ENCODE data around the gene ST6GALNAC4. TPM values are rescaled to one million over a fixed set of nuclear protein-coding genes. Genes with fewer than 3 reads are reported as not detected.

The ST6GALNAC4 gene
- total and polyA plus RNA-seq, 10 of the 15 experiments (the other 5 are each of a cell fraction or from before 2014, with no cell fraction given) = 4.2 to 63.2 (median 35.2) TPM

GRCh38 chr9:127929625-127929979 is 12.8 kb upstream of the ST6GALNAC4 start:
- no peak overlapping the region for H3K4me2 ChIP-seq (ENCODE audit: control insufficient read depth, insufficient read depth)
- ATAC-seq = no peak

GRCh38 chr9:127928676-127929624 is 12.1 kb upstream of the ST6GALNAC4 start:
- no peak for FAIRE-seq
- Histone ChIP-seq H3K27ac (ENCODE audit: control insufficient read depth, insufficient read depth) (no peak overlapping the region), H3K4me2 (ENCODE audit: control insufficient read depth, insufficient read depth) (no peak overlapping the region), H3K4me3 (no peak overlapping the region), H3K79me2 (ENCODE audit: control insufficient read depth, insufficient read depth, low read length) (no peaks in the 10 kb centered on the region), H3K4me1 (ENCODE audit: control insufficient read depth, insufficient read depth, low read length) (peaks cover 21% of the 10 kb centered on the region), H2AFZ (ENCODE audit: control insufficient read depth, low read depth, low read length) (no peak overlapping the region), H3K27me3 (replicated peaks in 1 of 2; ENCODE audit: control insufficient read depth in 2 of 2, insufficient read depth in 2 of 2, low read length in 1 of 2) (peaks cover 2 to 4% of the 10 kb centered on the region in 2 experiments; a peak in 3 of 4 replicates), H3K9me3 (replicated peaks; ENCODE audit: control insufficient read depth, insufficient read depth, low read length) (no peaks in the 10 kb centered on the region), H3K36me3 (ENCODE audit: control insufficient read depth in 2 of 2, insufficient read depth in 2 of 2, low read length in 1 of 2) (no peaks in the 10 kb centered on the region), H4K20me1 (ENCODE audit: control insufficient read depth, insufficient read depth) (peaks cover 2% of the 10 kb centered on the region; the same call in 1 of the 2 replicates), H3K9ac (ENCODE audit: control insufficient read depth, insufficient read depth, low read length) (no peak overlapping the region)
- CTCF ChIA-PET = interaction anchor here (0.5 to 1.2 kb wide), 5 partner anchors 18 to 1103 kb away, joined by 3 to 4 read pairs (median 3); partner anchors contain the start of gene TOR2A
- intact Hi-C loops (cut with micrococcal nuclease; ENCODE audit: unreplicated experiment) = no loop called here
- no peak for TF ChIP-seq TAF1 (IDR thresholded peaks at IDR 0.05; ENCODE audit: borderline replicate concordance, low read depth, low read length)
- no peak for TF ChIP-seq RB1 (IDR thresholded peaks at IDR 0.05; ENCODE audit: borderline replicate concordance)
- no peak for TF ChIP-seq SPI1 (IDR thresholded peaks at IDR 0.05; ENCODE audit: borderline replicate concordance, insufficient read depth, low read depth, low read length)
- no peak for TF ChIP-seq TCF12 (IDR thresholded peaks at IDR 0.05; ENCODE audit: low read depth, low read length)
- no peak for TF ChIP-seq SMAD5 (IDR thresholded peaks at IDR 0.05; ENCODE audit: low read depth)
- TF ChIP-seq TCF3 (IDR thresholded peaks at IDR 0.05; ENCODE audit: borderline replicate concordance, insufficient read depth, low read depth, low read length) = no peak
- no peak for TF ChIP-seq CREM (IDR thresholded peaks at IDR 0.05; ENCODE audit: low read depth)
- TF ChIP-seq SREBF1 (IDR thresholded peaks at IDR 0.05; ENCODE audit: low read length) = no peak
- TF ChIP-seq RBBP5 (conservative IDR thresholded peaks at IDR 0.05) = no peak
- no peak for TF ChIP-seq FOXM1 (IDR thresholded peaks at IDR 0.05; ENCODE audit: low read depth, low read length)
- no peak for TF ChIP-seq YBX1 (IDR thresholded peaks at IDR 0.05)
- TF ChIP-seq NFYB (IDR thresholded peaks at IDR 0.05; ENCODE audit: insufficient read depth, low read depth, low read length) = no peak
- no peak for TF ChIP-seq MAX (IDR thresholded peaks at IDR 0.05; ENCODE audit: low read depth, low read length)
- no peak for ATAC-seq
- WGBS (ENCODE audit: insufficient coverage, insufficient replicate concordance, low lambda C conversion rate, missing lambda C conversion rate) = 57% methylated on average over 11 of the region's 11 CpGs
- BruUV-seq (replicated peaks) = no TSS peak
- SMC1A ChIA-PET (ENCODE audit: uncharacterized antibody, unreplicated experiment) = no interaction called here
- DNase-seq (ENCODE audit: low read depth, low spot score) = no peak
- RAD21 ChIA-PET (ENCODE audit: unreplicated experiment) = no interaction called here
- in situ Hi-C loops (cut with MboI) = loop anchor here (5.0 kb wide), 1 partner anchor 427 kb away; no protein-coding TSS in a partner anchor
- POLR2A ChIA-PET = no interaction called here

More at GRCh38 chr9:127929625-127929979, 12.8 kb upstream of the ST6GALNAC4 start:
- H3K27me3 ChIP-seq (replicated peaks in 1 of 2; ENCODE audit: control insufficient read depth in 2 of 2, insufficient read depth in 2 of 2, low read length in 1 of 2) = peaks cover 2 to 4% of the 10 kb centered on the region in 2 experiments; a peak in 3 of 4 replicates
- RAD21 ChIA-PET (ENCODE audit: unreplicated experiment) = interaction anchor here (0.8 to 1.6 kb wide), 5 partner anchors 8 to 195 kb away, joined by 3 to 4 read pairs (median 4); partner anchors contain the start of genes ST6GALNAC4 and TOR2A
- H4K20me1 ChIP-seq (ENCODE audit: control insufficient read depth, insufficient read depth) = peaks cover 2% of the 10 kb centered on the region; the same call in 1 of the 2 replicates
- 51% methylated on average over 10 of the region's 10 CpGs for WGBS (ENCODE audit: insufficient coverage, insufficient replicate concordance, low lambda C conversion rate, missing lambda C conversion rate)
- H3K9ac ChIP-seq (ENCODE audit: control insufficient read depth, insufficient read depth, low read length) = no peak overlapping the region
- CTCF ChIA-PET = interaction anchor here (0.5 to 1.2 kb wide), 5 partner anchors 8 to 365 kb away, joined by 3 to 6 read pairs (median 3); no protein-coding TSS in a partner anchor
- H3K4me1 ChIP-seq (ENCODE audit: control insufficient read depth, insufficient read depth, low read length) = peaks cover 21% of the 10 kb centered on the region
- no peaks in the 10 kb centered on the region; the same call in 1 of the 2 replicates for H3K79me2 ChIP-seq (ENCODE audit: control insufficient read depth, insufficient read depth, low read length)
- BruUV-seq (replicated peaks) = no TSS peak
- no peak for TF ChIP-seq IRF4 (IDR thresholded peaks at IDR 0.05; ENCODE audit: low read depth, low read length)
- TF ChIP-seq NRF1 (conservative IDR thresholded peaks at IDR 0.05; ENCODE audit: low read depth, low read length) = no peak
- no peak for TF ChIP-seq SMAD5 (IDR thresholded peaks at IDR 0.05; ENCODE audit: low read depth)
- TF ChIP-seq IKZF2 (IDR thresholded peaks at IDR 0.05) = no peak
- TF ChIP-seq JUNB (IDR thresholded peaks at IDR 0.05) = no peak
- intact Hi-C loops (cut with micrococcal nuclease; ENCODE audit: unreplicated experiment) (no loop called here), in situ Hi-C loops (cut with MboI) (loop anchor here (5.0 kb wide), 1 partner anchor 427 kb away; no protein-coding TSS in a partner anchor)
- POLR2A ChIA-PET = interaction anchor here (1.2 kb wide), 1 partner anchor 13 kb away, joined by 5 read pairs; the partner anchor contains the start of gene ST6GALNAC4
- no peaks in the 10 kb centered on the region for H3K9me3 ChIP-seq (replicated peaks; ENCODE audit: control insufficient read depth, insufficient read depth, low read length)
- H3K27ac ChIP-seq (ENCODE audit: control insufficient read depth, insufficient read depth) = no peak overlapping the region
- SMC1A ChIA-PET (ENCODE audit: uncharacterized antibody, unreplicated experiment) = interaction anchor here (0.8 kb wide), 1 partner anchor 12 kb away, joined by 3 read pairs; the partner anchor contains the start of gene ST6GALNAC4
- FAIRE-seq (no peak), DNase-seq (ENCODE audit: low read depth, low spot score) (no peak)
- H3K36me3 ChIP-seq (ENCODE audit: control insufficient read depth in 2 of 2, insufficient read depth in 2 of 2, low read length in 1 of 2) = peaks cover 0 to 2% of the 10 kb centered on the region in 2 experiments; a peak in 2 of 4 replicates
- no peak overlapping the region for H2AFZ ChIP-seq (ENCODE audit: control insufficient read depth, low read depth, low read length)
- no peak overlapping the region for H3K4me3 ChIP-seq
